Measurements from ENCODE around the gene CRELD1. TPM values are rescaled to one million over a fixed set of nuclear protein-coding genes. Genes with fewer than 3 reads are reported as not detected.

The CRELD1 gene
- total and polyA plus RNA-seq, 9 of the 15 experiments (the other 6 are each of a cell fraction or from before 2014, with no cell fraction given), result 3.3 to 25.8 (median 16.5) TPM

GRCh38 chr3:9934993-9935392 is 1.4 kb downstream of the CRELD1 start:
- peak overlapping the region; percentile 57 for H3K4me3 ChIP-seq
- peaks cover 29% of the 10 kb centered on the region for H3K36me3 ChIP-seq (ENCODE audit: control insufficient read depth, insufficient read depth, low read length)
- H3K9me1 ChIP-seq (ENCODE audit: control insufficient read depth, insufficient read depth, low read length), result no peaks in the 10 kb centered on the region
- no peaks in the 10 kb centered on the region for H3K27me3 ChIP-seq (ENCODE audit: control insufficient read depth in 2 of 2, insufficient read depth in 2 of 2, low read length in 2 of 2)
- no peaks in the 10 kb centered on the region for H4K20me1 ChIP-seq (replicated peaks; ENCODE audit: control insufficient read depth, insufficient read depth, low read length)
- ChIA-PET CTCF (ENCODE audit: low intra/inter-chr PET ratio) (no interaction called here), POLR2A (interaction anchor here (0.7 to 3.4 kb wide), 10 partner anchors 9 to 807 kb away, joined by 3 to 15 read pairs (median 4); no protein-coding TSS in a partner anchor)
- H2AFZ ChIP-seq (ENCODE audit: low read depth, low read length), result no peak overlapping the region
- TF ChIP-seq, protein P1, sequence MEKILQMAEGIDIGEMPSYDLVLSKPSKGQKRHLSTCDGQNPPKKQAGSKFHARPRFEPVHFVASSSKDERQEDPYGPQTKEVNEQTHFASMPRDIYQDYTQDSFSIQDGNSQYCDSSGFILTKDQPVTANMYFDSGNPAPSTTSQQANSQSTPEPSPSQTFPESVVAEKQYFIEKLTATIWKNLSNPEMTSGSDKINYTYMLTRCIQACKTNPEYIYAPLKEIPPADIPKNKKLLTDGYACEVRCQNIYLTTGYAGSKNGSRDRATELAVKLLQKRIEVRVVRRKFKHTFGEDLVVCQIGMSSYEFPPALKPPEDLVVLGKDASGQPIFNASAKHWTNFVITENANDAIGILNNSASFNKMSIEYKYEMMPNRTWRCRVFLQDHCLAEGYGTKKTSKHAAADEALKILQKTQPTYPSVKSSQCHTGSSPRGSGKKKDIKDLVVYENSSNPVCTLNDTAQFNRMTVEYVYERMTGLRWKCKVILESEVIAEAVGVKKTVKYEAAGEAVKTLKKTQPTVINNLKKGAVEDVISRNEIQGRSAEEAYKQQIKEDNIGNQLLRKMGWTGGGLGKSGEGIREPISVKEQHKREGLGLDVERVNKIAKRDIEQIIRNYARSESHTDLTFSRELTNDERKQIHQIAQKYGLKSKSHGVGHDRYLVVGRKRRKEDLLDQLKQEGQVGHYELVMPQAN (IDR thresholded peaks at IDR 0.05; ENCODE audit: borderline replicate concordance), result 0 out of 2 replicates have a peak, but pooled peaks have one; percentile 9
- TF ChIP-seq THRB (CRISPR knock-in tag; conservative IDR thresholded peaks at IDR 0.05) (0 out of 2 replicates have a peak, but pooled peaks have one; percentile 9), SPI1 (IDR thresholded peaks at IDR 0.05; ENCODE audit: borderline replicate concordance, low read depth, low read length) (0 out of 2 replicates have a peak, but pooled peaks have one; percentile 4), ARHGAP35 (IDR thresholded peaks at IDR 0.05; ENCODE audit: partially characterized antibody) (peak; percentile 13), ZNF23 (CRISPR knock-in tag; IDR thresholded peaks at IDR 0.05) (no peak)
- peaks cover 11 to 39% of the 10 kb centered on the region in 2 experiments; a peak in 4 of 5 replicates for H3K4me1 ChIP-seq (replicated peaks in 1 of 2; ENCODE audit: control insufficient read depth in 2 of 2, insufficient read depth in 2 of 2, low read length in 2 of 2)
- peak overlapping the region; percentile 76 to 99; a peak in 3 of 4 replicates for H3K9ac ChIP-seq (ENCODE audit: insufficient read depth in 1 of 2, low read depth in 2 of 2, low read length in 2 of 2)
- no peak for FAIRE-seq
- H3K27ac ChIP-seq (ENCODE audit: extremely low read depth, low read depth, low read length), result no peak overlapping the region
- no peak for ATAC-seq
- peak overlapping the region; percentile 81 for H3K4me2 ChIP-seq (ENCODE audit: insufficient read depth, low read length)
- 31% methylated on average over 4 of the region's 4 CpGs for WGBS (ENCODE audit: insufficient coverage, low coverage, missing lambda C conversion rate)
- in situ Hi-C loops (cut with MboI) (no loop called here), intact Hi-C loops (cut with micrococcal nuclease) (loop anchor here (5.0 to 10.0 kb wide), 5 partner anchors 73 to 290 kb away; partner anchors contain the start of gene VHL)
- DNase-seq (ENCODE audit: extremely low read depth in 1 of 4, low spot score in 3 of 4), result no peak
- H3K9me3 ChIP-seq (replicated peaks; ENCODE audit: control insufficient read depth, insufficient read depth, low read depth, low read length), result no peaks in the 10 kb centered on the region
- BruUV-seq (replicated peaks), result no TSS peak
- peaks cover 20% of the 10 kb centered on the region for H3K79me2 ChIP-seq (ENCODE audit: control insufficient read depth, insufficient read depth, low read length)
